HG02885 (cell line): ENCODE measurements around the gene AP3S2.
"Not testable (repeated sequence)": the region's sequence is repeated elsewhere in the genome, so short reads cannot be mapped to it uniquely, and the experiment has no call there.

Experiments used
- ATAC-seq: cut with Tn5 transposase; IDR thresholded peaks from one replicate; pipeline ENCODE4 v1.9.1; 2021; ENCODE audit warnings: mild to moderate bottlenecking; ENCODE audit not compliant: unreplicated experiment, poor library complexity

Gene AP3S2

GRCh38 chr15:89785064-89785773, 108.6 kb downstream of the AP3S2 start:
- no peak for ATAC-seq

GRCh38 chr15:89784686-89784960, 109.2 kb downstream of the AP3S2 start:
- ATAC-seq: no peak

GRCh38 chr15:89783861-89784685, 109.7 kb downstream of the AP3S2 start:
- no peak for ATAC-seq

- ATAC-seq: no peak
These were observed 110.5 kb downstream of the AP3S2 start for GRCh38 chr15:89783111-89783860.

GRCh38 chr15:89782619-89782950, 111.2 kb downstream of the AP3S2 start:
- not testable (repeated sequence) for ATAC-seq

GRCh38 chr15:89781891-89782618, 111.7 kb downstream of the AP3S2 start:
- ATAC-seq: no peak

- no peak for ATAC-seq
These were observed 112.7 kb downstream of the AP3S2 start for GRCh38 chr15:89781055-89781454.

GRCh38 chr15:89780601-89781000, 113.2 kb downstream of the AP3S2 start:
- ATAC-seq: no peak
